Fibroblast of skin of scalp (primary cell): ENCODE measurements around the gene MPV17L.
"Not testable (repeated sequence)": the region's sequence is repeated elsewhere in the genome, so short reads cannot be mapped to it uniquely, and the experiment has no call there.

Experiments used
- DNase-seq: peaks from one replicate; pipeline ENCODE4 v3.0.0-alpha.2; 2013

The MPV17L gene

GRCh38 chr16:15409476-15409875 is 13.9 kb downstream of the MPV17L start:
- DNase-seq = not testable (repeated sequence)

GRCh38 chr16:15415511-15415985 is 20.0 kb downstream of the MPV17L start:
- DNase-seq = peak; percentile 18

- DNase-seq = no peak
Measured at GRCh38 chr16:15417197-15417596, 21.6 kb downstream of the MPV17L start.

GRCh38 chr16:15418206-15418605 is 22.7 kb downstream of the MPV17L start:
- DNase-seq = no peak

GRCh38 chr16:15421696-15422095 is 26.1 kb downstream of the MPV17L start:
- DNase-seq = not testable (repeated sequence)

GRCh38 chr16:15422222-15422621 is 26.7 kb downstream of the MPV17L start:
- DNase-seq = no peak

- DNase-seq = no peak
Measured at GRCh38 chr16:15425861-15426260, 30.3 kb downstream of the MPV17L start.

GRCh38 chr16:15426796-15427195 is 31.2 kb downstream of the MPV17L start:
- DNase-seq = no peak

GRCh38 chr16:15427648-15428239 is 32.2 kb downstream of the MPV17L start:
- peak; percentile 92 for DNase-seq

- DNase-seq = not testable (repeated sequence)
Measured at GRCh38 chr16:15430884-15431283, 35.3 kb downstream of the MPV17L start.

GRCh38 chr16:15434079-15434424 is 38.5 kb downstream of the MPV17L start:
- DNase-seq = no peak

GRCh38 chr16:15434425-15435215 is 39.1 kb downstream of the MPV17L start, which contains the start of gene BMERB1:
Gene BMERB1 (plus strand): TSS chr16:15434588. CDS start chr16:15434654, 66 bp downstream.
- DNase-seq = peak; percentile 89

- no peak for DNase-seq
Measured at GRCh38 chr16:15435216-15435864, 39.8 kb downstream of the MPV17L start.

- DNase-seq = no peak
Measured at GRCh38 chr16:15439102-15439501, 43.5 kb downstream of the MPV17L start.

- no peak for DNase-seq
Measured at GRCh38 chr16:15439521-15439920, 44.0 kb downstream of the MPV17L start.

- peak; percentile 65 for DNase-seq
Measured at GRCh38 chr16:15440852-15441251, 45.3 kb downstream of the MPV17L start.

- DNase-seq = peak; percentile 51
Measured at GRCh38 chr16:15442140-15442539, 46.6 kb downstream of the MPV17L start.

- DNase-seq = no peak
Measured at GRCh38 chr16:15443753-15444152, 48.2 kb downstream of the MPV17L start.

- DNase-seq = no peak
Measured at GRCh38 chr16:15444264-15444663, 48.7 kb downstream of the MPV17L start.

GRCh38 chr16:15445450-15445849 is 49.9 kb downstream of the MPV17L start:
- DNase-seq = no peak

GRCh38 chr16:15446901-15447300 is 51.3 kb downstream of the MPV17L start:
- DNase-seq = no peak

GRCh38 chr16:15450624-15451023 is 55.1 kb downstream of the MPV17L start:
- DNase-seq = no peak

GRCh38 chr16:15451098-15451731 is 55.7 kb downstream of the MPV17L start:
- DNase-seq = no peak
